Liver (tissue), 3 donors: ENCODE measurements around the gene CLASP2.

Experiments used
- CTCF ChIP-seq: fragments of 150-350 bp; IDR thresholded peaks from 2 replicates; pipeline ENCODE4 v1.5.1; 2017; ENCODE audit warnings: improper control_type of control experiment, low read depth, low read length; ENCODE audit not compliant: missing input control
- HNF4A ChIP-seq, 2 donors: conservative IDR thresholded peaks; 2 replicates each; pipeline ENCODE4 v1.6.1; 2016; ENCODE audit warnings: antibody characterized with exemption in 2 of 2, mild to moderate bottlenecking in 2 of 2
- HNF4G ChIP-seq: IDR thresholded peaks from 2 replicates; pipeline ENCODE4 v1.6.1; 2016; ENCODE audit warnings: antibody characterized with exemption
- JUND ChIP-seq, 2 donors: IDR thresholded peaks; 2 replicates each; pipeline ENCODE4 v1.6.1; 2016; ENCODE audit warnings: antibody characterized with exemption in 2 of 2
- RAD21 ChIP-seq, 2 donors: IDR thresholded peaks; 2 replicates each; pipeline ENCODE4 v1.6.1; 2016; ENCODE audit warnings: antibody characterized with exemption in 2 of 2, mild to moderate bottlenecking in 2 of 2
- REST ChIP-seq: IDR thresholded peaks from 2 replicates; pipeline ENCODE4 v1.6.1; 2016; ENCODE audit warnings: antibody characterized with exemption, mild to moderate bottlenecking
- SP1 ChIP-seq: IDR thresholded peaks from 2 replicates; pipeline ENCODE4 v1.6.1; 2018; ENCODE audit warnings: antibody characterized with exemption, mild to moderate bottlenecking
- TAF1 ChIP-seq: conservative IDR thresholded peaks from 2 replicates; pipeline ENCODE4 v1.6.1; 2016; ENCODE audit warnings: antibody characterized with exemption, mild to moderate bottlenecking
- donor health status: healthy.
- donor health status: healthy.

GRCh38 chr3:33758864-33759263, 40.8 kb upstream of the CLASP2 start:
- TF ChIP-seq CTCF = no peak
- no peak for TF ChIP-seq TAF1
- no peak for TF ChIP-seq RAD21 (IDR thresholded peaks at IDR 0.05)
- no peak for TF ChIP-seq REST
- TF ChIP-seq HNF4A (conservative IDR thresholded peaks at IDR 0.05) = no peak
- no peak for TF ChIP-seq SP1
- TF ChIP-seq HNF4G = no peak
- no peak for TF ChIP-seq JUND (IDR thresholded peaks at IDR 0.05)
